ENCODE results near the gene P3H1. TPM values are rescaled to one million over a fixed set of nuclear protein-coding genes. Genes with fewer than 3 reads are reported as not detected.

The P3H1 gene
- total and polyA plus RNA-seq, 2 of the 13 experiments (the other 11 are each of a cell fraction or from before 2014, with no cell fraction given): 64.6 to 120 TPM

DNA sequence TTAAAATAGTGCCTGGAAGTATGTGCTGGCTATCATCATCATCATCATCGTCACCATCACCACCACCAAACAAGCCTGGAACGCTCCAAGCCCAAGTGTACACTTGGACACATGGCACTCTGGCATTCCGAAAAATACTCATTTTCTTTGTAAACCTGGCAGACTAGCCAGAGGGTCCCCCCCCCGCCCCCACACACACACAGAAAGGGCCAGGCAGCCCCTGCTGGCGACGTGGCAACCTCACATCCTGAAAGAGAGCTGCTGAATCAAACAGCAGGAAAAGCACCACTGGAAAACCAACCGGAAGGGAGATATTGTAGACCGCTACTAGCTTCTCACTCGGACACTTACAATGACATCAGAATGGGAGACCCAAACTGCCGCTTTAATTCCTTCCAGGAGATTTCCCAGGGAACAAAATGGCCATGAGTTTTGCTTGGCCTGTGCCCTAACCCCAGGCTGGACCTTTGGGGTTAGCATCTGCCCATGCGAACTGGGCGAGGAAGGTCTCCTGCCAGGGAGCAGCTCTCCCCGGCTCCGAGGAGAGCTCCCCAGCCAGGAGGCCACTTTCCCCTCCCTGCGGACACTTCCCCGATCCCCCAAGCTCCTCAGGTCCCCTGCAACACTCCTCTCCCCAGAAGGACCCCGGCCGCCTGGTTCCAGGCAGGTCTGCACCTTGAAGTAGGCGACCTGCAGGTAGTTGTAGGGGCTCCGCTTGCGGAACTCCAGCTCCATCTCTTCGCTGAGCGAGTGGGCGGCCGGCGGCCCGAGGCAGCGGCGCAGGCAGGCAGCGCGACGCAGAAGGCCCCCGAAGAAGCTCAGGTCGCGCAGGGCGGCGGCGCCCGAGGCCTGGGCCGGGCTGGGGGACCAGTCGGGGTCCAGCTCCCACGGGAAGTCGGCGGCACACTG, 742 bp downstream of the P3H1 start (continued):
- TF ChIP-seq, protein P1, sequence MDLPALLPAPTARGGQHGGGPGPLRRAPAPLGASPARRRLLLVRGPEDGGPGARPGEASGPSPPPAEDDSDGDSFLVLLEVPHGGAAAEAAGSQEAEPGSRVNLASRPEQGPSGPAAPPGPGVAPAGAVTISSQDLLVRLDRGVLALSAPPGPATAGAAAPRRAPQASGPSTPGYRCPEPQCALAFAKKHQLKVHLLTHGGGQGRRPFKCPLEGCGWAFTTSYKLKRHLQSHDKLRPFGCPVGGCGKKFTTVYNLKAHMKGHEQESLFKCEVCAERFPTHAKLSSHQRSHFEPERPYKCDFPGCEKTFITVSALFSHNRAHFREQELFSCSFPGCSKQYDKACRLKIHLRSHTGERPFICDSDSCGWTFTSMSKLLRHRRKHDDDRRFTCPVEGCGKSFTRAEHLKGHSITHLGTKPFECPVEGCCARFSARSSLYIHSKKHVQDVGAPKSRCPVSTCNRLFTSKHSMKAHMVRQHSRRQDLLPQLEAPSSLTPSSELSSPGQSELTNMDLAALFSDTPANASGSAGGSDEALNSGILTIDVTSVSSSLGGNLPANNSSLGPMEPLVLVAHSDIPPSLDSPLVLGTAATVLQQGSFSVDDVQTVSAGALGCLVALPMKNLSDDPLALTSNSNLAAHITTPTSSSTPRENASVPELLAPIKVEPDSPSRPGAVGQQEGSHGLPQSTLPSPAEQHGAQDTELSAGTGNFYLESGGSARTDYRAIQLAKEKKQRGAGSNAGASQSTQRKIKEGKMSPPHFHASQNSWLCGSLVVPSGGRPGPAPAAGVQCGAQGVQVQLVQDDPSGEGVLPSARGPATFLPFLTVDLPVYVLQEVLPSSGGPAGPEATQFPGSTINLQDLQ (CRISPR knock-in tag; IDR thresholded peaks at IDR 0.05): peak; percentile 73; the same call in 1 of the 2 replicates
- TF ChIP-seq PHF5A (CRISPR knock-in tag; IDR thresholded peaks at IDR 0.05; ENCODE audit: low read depth, unreplicated experiment) (peak; percentile 36), ATF7 (IDR thresholded peaks at IDR 0.05) (no peak), ATF7 (CRISPR knock-in tag; IDR thresholded peaks at IDR 0.05) (no peak), JUN (CRISPR knock-in tag; IDR thresholded peaks at IDR 0.05) (no peak), HDAC2 (CRISPR knock-in tag; IDR thresholded peaks at IDR 0.05) (peak; percentile 63), ZNF30 (CRISPR knock-in tag; IDR thresholded peaks at IDR 0.05) (no peak), CAMTA2 (CRISPR knock-in tag; IDR thresholded peaks at IDR 0.05; ENCODE audit: borderline replicate concordance) (no peak; the same call in 1 of the 2 replicates), SYNCRIP (IDR thresholded peaks at IDR 0.05; ENCODE audit: insufficient read depth, low read depth, low read length) (no peak), CENPX (CRISPR knock-in tag; IDR thresholded peaks at IDR 0.05) (no peak), ZNF274 (CRISPR knock-in tag; IDR thresholded peaks at IDR 0.05) (no peak), SP4 (CRISPR knock-in tag; IDR thresholded peaks at IDR 0.05) (no peak), ELF1 (CRISPR knock-in tag; IDR thresholded peaks at IDR 0.05) (peak; percentile 44), MTA1 (CRISPR knock-in tag; IDR thresholded peaks at IDR 0.05; ENCODE audit: borderline replicate concordance) (no peak), SCMH1 (CRISPR knock-in tag; IDR thresholded peaks at IDR 0.05; ENCODE audit: borderline replicate concordance) (no peak), ZNF816 (CRISPR knock-in tag; IDR thresholded peaks at IDR 0.05; ENCODE audit: borderline replicate concordance) (no peak), HOXA7 (CRISPR knock-in tag; IDR thresholded peaks at IDR 0.05) (no peak)
- TF ChIP-seq, protein P2, sequence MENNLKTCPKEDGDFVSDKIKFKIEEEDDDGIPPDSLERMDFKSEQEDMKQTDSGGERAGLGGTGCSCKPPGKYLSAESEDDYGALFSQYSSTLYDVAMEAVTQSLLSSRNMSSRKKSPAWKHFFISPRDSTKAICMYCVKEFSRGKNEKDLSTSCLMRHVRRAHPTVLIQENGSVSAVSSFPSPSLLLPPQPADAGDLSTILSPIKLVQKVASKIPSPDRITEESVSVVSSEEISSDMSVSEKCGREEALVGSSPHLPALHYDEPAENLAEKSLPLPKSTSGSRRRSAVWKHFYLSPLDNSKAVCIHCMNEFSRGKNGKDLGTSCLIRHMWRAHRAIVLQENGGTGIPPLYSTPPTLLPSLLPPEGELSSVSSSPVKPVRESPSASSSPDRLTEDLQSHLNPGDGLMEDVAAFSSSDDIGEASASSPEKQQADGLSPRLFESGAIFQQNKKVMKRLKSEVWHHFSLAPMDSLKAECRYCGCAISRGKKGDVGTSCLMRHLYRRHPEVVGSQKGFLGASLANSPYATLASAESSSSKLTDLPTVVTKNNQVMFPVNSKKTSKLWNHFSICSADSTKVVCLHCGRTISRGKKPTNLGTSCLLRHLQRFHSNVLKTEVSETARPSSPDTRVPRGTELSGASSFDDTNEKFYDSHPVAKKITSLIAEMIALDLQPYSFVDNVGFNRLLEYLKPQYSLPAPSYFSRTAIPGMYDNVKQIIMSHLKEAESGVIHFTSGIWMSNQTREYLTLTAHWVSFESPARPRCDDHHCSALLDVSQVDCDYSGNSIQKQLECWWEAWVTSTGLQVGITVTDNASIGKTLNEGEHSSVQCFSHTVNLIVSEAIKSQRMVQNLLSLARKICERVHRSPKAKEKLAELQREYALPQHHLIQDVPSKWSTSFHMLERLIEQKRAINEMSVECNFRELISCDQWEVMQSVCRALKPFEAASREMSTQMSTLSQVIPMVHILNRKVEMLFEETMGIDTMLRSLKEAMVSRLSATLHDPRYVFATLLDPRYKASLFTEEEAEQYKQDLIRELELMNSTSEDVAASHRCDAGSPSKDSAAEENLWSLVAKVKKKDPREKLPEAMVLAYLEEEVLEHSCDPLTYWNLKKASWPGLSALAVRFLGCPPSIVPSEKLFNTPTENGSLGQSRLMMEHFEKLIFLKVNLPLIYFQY (CRISPR knock-in tag; IDR thresholded peaks at IDR 0.05; ENCODE audit: borderline replicate concordance): peak; percentile 24; the same call in 1 of the 2 replicates
- TF ChIP-seq, protein P3, sequence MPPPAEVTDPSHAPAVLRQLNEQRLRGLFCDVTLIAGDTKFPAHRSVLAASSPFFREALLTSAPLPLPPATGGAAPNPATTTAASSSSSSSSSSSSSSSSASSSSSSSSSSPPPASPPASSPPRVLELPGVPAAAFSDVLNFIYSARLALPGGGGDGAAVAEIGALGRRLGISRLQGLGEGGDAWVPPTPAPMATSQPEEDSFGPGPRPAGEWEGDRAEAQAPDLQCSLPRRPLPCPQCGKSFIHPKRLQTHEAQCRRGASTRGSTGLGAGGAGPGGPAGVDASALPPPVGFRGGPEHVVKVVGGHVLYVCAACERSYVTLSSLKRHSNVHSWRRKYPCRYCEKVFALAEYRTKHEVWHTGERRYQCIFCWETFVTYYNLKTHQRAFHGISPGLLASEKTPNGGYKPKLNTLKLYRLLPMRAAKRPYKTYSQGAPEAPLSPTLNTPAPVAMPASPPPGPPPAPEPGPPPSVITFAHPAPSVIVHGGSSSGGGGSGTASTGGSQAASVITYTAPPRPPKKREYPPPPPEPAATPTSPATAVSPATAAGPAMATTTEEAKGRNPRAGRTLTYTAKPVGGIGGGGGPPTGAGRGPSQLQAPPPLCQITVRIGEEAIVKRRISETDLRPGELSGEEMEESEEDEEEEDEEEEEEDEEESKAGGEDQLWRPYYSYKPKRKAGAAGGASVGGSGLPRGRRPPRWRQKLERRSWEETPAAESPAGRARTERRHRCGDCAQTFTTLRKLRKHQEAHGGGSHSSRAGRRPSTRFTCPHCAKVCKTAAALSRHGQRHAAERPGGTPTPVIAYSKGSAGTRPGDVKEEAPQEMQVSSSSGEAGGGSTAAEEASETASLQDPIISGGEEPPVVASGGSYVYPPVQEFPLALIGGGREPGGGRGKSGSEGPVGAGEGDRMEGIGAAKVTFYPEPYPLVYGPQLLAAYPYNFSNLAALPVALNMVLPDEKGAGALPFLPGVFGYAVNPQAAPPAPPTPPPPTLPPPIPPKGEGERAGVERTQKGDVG (CRISPR knock-in tag; IDR thresholded peaks at IDR 0.05; ENCODE audit: borderline replicate concordance): no peak

Data from HepG2 (cell line).